ENCODE data around the gene MMP15.
A peak's percentile ranks its signal among the peaks of the same experiment; 100 is the strongest.

The MMP15 gene

GRCh38 chr16:58020628-58021521 lies 4.7 kb upstream of the MMP15 start:
- peak; percentile 79 for DNase-seq

- no peak for DNase-seq
Observed at GRCh38 chr16:58021661-58022551, 3.6 kb upstream of the MMP15 start.

GRCh38 chr16:58022601-58023371 lies 2.8 kb upstream of the MMP15 start:
- no peak for DNase-seq

- DNase-seq = peak; percentile 35
Observed at GRCh38 chr16:58024486-58025350, 836 bp upstream of the MMP15 start.

- DNase-seq = no peak
Observed at GRCh38 chr16:58026139-58026704, 668 bp downstream of the MMP15 start.

GRCh38 chr16:58026705-58027160 lies 1.2 kb downstream of the MMP15 start:
- no peak for DNase-seq

GRCh38 chr16:58027161-58027915 lies 1.8 kb downstream of the MMP15 start:
- DNase-seq = no peak

GRCh38 chr16:58027916-58028455 lies 2.4 kb downstream of the MMP15 start:
- DNase-seq = no peak

GRCh38 chr16:58028541-58029070 lies 3.1 kb downstream of the MMP15 start:
- no peak for DNase-seq

- no peak for DNase-seq
Observed at GRCh38 chr16:58029410-58029809, 3.9 kb downstream of the MMP15 start.

GRCh38 chr16:58030136-58030840 lies 4.7 kb downstream of the MMP15 start:
- DNase-seq = no peak

GRCh38 chr16:58031016-58031800 lies 5.7 kb downstream of the MMP15 start:
- DNase-seq = no peak

- DNase-seq = no peak
Observed at GRCh38 chr16:58032710-58033293, 7.2 kb downstream of the MMP15 start.

GRCh38 chr16:58034128-58034685 lies 8.7 kb downstream of the MMP15 start:
- DNase-seq = no peak

GRCh38 chr16:58034774-58035173 lies 9.2 kb downstream of the MMP15 start:
- no peak for DNase-seq

- no peak for DNase-seq
Observed at GRCh38 chr16:58035356-58036170, 10.0 kb downstream of the MMP15 start.

GRCh38 chr16:58036943-58037342 lies 11.4 kb downstream of the MMP15 start:
- no peak for DNase-seq
